Measurements from ENCODE around the gene SUPT4H1.

DNA sequence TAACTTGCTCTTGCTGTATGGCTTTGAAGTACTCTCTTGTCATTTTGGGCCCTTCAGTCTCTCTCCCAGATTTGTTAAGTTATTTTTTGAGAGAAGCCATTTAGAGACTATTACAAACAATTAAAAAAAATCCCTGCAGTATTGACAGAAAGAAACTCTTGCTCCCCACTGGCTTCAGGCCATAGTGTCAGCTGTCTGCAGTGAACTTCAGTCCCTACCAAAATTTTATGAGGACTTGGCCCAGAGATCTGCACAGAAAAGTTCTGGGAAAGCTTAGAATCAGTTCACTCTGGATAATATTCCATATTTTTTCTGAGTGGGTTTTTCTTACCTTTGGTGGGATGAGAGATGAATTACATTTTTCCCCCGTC lies 30.9 kb upstream of the SUPT4H1 start:
- TF ChIP-seq, protein P1, sequence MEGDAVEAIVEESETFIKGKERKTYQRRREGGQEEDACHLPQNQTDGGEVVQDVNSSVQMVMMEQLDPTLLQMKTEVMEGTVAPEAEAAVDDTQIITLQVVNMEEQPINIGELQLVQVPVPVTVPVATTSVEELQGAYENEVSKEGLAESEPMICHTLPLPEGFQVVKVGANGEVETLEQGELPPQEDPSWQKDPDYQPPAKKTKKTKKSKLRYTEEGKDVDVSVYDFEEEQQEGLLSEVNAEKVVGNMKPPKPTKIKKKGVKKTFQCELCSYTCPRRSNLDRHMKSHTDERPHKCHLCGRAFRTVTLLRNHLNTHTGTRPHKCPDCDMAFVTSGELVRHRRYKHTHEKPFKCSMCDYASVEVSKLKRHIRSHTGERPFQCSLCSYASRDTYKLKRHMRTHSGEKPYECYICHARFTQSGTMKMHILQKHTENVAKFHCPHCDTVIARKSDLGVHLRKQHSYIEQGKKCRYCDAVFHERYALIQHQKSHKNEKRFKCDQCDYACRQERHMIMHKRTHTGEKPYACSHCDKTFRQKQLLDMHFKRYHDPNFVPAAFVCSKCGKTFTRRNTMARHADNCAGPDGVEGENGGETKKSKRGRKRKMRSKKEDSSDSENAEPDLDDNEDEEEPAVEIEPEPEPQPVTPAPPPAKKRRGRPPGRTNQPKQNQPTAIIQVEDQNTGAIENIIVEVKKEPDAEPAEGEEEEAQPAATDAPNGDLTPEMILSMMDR (IDR thresholded peaks at IDR 0.05) = no peak
- no peak for TF ChIP-seq EZH2 (IDR thresholded peaks at IDR 0.05; ENCODE audit: borderline replicate concordance, insufficient read depth, low read depth, low read length, poor library complexity, severe bottlenecking)
